GM19025 (cell line): ENCODE measurements around the gene KRIT1.
A peak's percentile ranks its signal among the peaks of the same experiment; 100 is the strongest.
"Not testable (repeated sequence)": the region's sequence is repeated elsewhere in the genome, so short reads cannot be mapped to it uniquely, and the experiment has no call there.

ENCODE experiments used
- ATAC-seq: cut with Tn5 transposase; IDR thresholded peaks from one replicate; pipeline ENCODE4 v1.9.1; 2021; ENCODE audit warnings: mild to moderate bottlenecking, low read depth, moderate library complexity; ENCODE audit not compliant: unreplicated experiment

KRIT1 gene

DNA sequence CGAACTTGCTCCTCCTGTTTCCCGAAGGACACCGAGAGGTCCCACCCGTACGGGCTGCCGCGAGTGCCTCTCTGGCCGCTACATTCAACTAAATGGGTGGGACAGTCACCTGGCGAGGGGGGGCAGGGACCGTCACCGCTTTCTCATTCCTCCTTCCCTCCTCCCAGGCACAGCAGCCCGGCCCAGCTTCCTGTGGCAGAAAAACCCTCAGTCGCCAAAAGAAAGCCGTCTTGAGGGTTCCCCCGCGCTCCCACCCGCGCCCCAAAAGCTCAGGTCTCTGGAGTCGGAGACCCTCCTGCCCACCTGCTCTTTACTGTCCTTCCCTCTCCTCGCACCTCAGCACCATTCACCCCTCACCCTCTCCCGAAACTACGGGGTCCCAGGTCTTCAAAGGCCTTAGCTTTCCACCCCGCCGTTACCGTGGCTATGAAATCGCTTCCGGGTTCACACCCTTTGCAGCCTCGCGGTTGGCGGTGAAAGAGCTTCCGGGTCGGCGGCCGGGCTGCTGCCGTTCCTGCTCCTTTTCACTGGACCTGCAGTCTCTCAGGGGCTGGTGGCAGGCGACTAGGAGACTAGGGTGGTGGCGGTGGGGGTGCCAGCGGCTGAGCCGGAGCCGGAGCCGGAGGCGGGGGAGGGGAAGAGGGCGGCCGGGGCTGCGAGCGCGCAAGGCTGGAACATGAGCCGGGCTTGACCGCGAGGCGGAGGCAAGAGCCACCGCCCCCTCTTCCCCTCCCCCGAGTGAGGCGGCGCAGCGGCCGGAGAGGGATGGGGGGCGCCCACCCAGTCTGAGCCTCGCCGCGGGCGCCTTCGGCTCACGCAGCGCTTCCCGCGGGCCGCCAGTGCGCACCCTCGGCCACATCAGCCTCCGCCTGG lies at the start of gene KRIT1, which contains the start of gene ANKIB1:
KRIT1 (minus strand) TSS at position 428 of the 873 bp plus-strand sequence. CDS start 3,779 bp downstream, outside the sequence.
ANKIB1 (plus strand) TSS at position 488 of the 873 bp plus-strand sequence. CDS start 49,005 bp downstream, outside the sequence.
- peak; percentile 73 for ATAC-seq

DNA sequence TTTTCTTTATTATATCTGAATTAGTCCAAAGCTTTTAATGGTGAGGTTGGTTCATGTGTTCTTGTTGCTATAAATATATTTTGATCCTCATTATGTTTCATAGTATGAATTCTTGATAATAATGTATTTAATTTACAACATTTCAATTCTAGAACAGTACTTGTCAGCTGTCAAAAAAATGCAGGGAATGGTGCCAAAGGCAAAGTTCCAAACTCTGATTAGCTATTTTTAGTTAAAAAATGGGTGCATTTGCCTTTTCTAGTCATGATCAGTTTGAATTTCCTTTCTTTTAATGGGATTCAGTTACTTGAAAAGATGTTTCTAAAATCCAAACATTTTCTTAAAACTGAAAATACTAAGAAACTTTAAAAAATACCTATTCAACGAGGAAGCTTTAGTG lies 49.7 kb upstream of the KRIT1 start:
- ATAC-seq: no peak

DNA sequence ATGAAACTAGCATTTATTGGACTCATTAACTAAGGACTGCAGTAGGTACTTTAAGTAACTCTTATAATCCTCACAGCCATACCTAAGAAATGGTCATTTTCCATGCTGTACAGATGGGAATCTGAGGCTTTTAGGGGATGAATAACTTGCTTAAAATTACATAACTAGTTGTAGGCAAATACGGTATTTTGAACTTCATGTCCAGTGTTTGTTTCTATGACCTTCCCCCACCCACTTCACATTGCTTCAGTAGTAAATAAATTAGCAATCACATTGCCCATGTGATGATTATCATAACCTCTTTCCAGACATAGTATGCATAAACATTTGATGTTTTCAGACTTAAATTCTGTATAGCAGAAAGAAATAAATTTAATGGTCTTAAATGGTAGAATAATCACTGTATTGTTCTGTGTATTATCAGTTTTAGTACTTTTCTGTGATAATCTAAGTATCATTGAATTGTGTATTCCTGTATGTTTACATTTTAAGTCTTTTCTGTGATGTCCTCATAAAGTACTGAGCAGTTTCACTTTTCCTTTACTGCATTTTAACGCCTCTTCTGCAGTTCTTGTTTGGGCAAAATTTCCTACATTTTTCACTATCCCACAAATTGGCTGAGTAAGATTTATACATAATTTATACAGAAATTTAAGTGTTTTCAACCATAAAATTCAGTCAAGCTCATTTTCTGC lies 48.3 kb upstream of the KRIT1 start:
- no peak for ATAC-seq

GRCh38 chr7:92292981-92293380 lies 47.3 kb upstream of the KRIT1 start:
- no peak for ATAC-seq

GRCh38 chr7:92289321-92289720 lies 43.6 kb upstream of the KRIT1 start:
- ATAC-seq: no peak

DNA sequence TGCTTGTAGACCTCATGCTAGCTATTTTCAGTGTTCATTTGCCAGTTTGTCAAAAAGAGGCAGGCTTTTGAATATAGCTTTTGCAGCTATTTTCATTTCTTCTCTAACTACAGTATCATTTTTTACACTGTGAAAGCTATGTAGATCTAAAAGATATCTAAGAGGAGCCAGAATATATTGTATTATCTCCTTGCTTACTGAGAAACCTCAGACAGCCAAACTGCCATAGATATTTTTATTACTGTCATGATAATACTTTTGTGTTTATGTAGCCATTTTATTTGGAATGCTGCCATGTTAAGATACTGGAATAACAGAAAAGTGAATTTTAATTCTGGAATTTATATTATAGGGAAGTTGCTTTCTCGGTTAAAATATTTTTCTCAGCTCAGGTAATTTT lies 37.2 kb upstream of the KRIT1 start:
- no peak for ATAC-seq

- no peak for ATAC-seq
Observed at GRCh38 chr7:92282221-92282814, 36.6 kb upstream of the KRIT1 start.

DNA sequence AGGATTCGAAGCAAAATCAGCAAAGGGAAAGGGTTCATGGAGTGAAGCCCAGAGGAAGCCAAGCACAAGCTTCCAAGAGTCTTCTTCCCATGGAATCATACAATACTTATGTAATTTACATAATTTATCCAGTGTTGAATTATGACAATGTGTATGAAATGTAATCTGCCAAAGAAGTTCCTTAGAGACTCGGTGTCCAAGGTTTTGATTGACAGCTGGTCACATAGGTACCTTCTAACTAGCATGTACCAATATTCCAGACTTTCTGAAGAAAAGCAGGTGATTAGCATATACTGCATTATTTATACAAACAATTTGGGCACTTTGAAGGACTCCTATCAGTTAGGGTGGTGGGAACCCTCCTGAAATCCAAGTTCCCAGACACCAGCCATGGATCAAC lies 35.3 kb upstream of the KRIT1 start:
- ATAC-seq: no peak

DNA sequence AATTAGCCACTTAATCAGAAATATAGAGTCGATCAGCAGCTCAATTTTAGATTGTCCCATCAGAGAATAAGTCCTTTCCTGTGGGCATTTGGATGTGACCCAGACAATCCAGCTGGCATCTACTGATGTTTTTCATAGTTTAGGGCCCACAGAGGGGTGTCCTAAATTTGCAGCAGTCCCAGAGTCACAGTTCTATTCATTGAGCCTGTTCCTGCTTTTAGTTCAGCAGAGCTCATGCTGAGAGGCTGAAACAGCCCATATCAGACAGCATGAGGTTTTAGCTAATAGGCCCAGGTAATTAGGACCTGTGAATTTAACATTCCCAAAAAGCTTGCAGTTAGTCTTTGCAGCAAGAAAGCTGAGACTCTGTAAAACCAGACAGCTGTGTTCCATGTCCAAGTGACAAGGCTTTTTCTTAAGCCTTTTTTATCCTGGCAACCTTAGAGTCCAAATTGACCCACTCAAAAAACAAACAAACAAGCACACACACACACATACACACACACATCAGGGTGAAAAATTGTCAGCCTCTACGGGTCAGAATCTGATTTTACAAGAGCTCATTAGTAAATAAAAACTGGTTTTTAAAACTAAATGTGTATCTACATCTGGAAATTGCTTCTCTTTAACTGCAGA lies 33.8 kb upstream of the KRIT1 start:
- no peak for ATAC-seq

DNA sequence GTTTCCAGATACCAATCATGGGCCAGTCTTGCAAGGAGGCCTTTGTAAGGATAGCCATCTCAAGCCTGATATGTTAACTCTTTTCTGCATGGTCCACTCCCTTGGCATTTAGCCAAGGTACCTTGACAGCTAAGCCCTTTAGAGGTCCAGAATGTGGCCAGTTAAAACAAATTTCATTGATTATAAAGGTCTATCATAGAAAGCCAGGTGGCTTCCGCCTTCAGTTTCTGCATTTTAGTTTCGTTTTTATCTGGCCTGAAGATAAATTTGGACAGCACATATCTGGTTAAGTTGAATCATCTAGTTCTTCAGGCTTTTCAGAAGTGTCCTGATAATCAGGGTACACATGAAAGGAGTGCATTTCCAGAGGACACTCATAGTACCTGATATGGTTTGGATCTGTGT lies 30.7 kb upstream of the KRIT1 start:
- peak; percentile 79 for ATAC-seq

DNA sequence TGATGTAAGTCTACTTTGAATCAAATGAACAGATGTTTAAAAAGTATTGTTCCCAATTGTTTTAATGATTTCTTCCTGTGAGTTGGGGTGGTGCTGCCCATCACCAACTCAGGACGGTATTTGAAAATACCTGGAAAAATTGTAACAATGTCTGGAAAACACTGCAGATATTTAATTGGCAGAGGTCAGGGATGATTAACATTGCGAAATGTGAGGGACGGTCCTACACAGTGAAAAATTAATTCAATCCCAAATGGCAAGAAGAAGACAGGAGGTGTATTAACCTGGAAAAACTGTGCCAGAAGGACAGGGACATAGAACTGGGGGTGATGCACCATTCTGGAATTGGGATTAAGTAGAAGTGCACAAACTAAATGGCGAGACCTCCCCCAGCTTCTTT lies 29.6 kb upstream of the KRIT1 start:
- ATAC-seq: no peak

- ATAC-seq: no peak
Observed at GRCh38 chr7:92268921-92269320, 23.2 kb upstream of the KRIT1 start.

DNA sequence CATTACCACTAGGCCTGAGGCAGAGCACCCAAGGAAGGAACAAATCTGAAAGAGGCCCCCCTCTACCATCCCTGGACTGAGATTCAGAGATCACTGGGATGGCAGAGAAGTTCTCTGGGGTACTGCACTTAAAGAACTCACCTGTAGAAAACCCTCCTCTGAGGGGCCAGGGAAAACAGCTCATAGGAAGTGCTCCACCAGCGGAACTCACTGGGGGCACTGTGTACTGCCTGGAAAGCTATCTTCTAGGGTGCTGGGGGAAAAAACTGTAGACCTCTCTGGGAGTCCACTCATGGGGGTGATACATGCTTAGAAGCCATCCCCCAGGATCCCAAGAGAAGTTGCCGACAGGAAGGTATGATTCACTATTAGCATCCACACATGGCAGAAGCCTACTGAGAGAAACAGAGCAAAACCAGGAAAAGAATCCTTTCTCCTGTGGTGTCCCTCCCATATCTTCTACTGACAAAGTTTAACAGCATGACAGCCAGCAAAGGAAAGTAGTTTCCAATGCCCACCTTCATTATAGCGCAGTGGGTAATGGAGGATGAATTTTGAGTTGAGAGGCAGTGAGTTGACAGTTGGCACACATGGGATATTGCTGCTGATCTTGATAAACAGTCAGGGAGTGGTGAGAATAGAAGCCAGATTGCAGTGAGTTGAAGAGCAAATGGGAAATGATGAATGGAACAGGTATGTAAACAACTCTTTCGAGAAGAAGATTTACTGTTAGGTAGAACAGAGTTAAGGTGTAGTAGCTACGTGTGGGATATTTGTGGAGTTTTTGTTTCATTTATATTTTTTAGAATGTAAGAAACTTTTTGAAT lies 20.9 kb upstream of the KRIT1 start:
- ATAC-seq: no peak

- ATAC-seq: no peak
Observed at GRCh38 chr7:92260248-92260781, 14.6 kb upstream of the KRIT1 start.

GRCh38 chr7:92259610-92260247 lies 14.0 kb upstream of the KRIT1 start:
- no peak for ATAC-seq

DNA sequence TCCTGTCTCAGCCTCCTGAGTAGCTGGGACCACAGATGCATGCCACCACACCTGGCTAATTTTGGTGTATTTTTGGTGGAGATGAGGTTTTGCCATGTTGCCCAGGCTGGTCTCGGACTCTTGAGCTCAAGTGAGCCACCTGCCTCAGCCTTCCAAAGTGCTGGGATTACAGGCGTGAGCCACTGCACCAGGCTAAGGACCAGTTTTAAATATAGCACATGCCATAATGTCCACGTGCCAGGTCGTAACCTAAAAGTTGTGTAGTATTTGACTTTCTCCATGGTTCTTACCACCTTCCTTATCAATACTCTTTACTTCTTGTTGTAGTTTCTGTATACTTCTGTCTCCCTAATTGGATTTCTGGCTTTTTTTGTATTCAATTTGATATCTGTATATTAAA lies 13.3 kb upstream of the KRIT1 start:
- ATAC-seq: no peak

- no peak for ATAC-seq
Observed at GRCh38 chr7:92255308-92255707, 9.6 kb upstream of the KRIT1 start.

GRCh38 chr7:92254800-92255199 lies 9.1 kb upstream of the KRIT1 start:
- ATAC-seq: not testable (repeated sequence)

GRCh38 chr7:92253251-92253650 lies 7.5 kb upstream of the KRIT1 start:
- no peak for ATAC-seq
